Left hindlimb (tissue), 1 donor: ENCODE data around the gene GALR1.
"Not testable (repeated sequence)": the region's sequence is repeated elsewhere in the genome, so short reads cannot be mapped to it uniquely, and the experiment has no call there.

ENCODE experiments used
- DNase-seq: peaks from one replicate; pipeline ENCODE4 v3.0.0-alpha.2; 2018

The GALR1 gene, protein sequence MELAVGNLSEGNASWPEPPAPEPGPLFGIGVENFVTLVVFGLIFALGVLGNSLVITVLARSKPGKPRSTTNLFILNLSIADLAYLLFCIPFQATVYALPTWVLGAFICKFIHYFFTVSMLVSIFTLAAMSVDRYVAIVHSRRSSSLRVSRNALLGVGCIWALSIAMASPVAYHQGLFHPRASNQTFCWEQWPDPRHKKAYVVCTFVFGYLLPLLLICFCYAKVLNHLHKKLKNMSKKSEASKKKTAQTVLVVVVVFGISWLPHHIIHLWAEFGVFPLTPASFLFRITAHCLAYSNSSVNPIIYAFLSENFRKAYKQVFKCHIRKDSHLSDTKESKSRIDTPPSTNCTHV

DNA sequence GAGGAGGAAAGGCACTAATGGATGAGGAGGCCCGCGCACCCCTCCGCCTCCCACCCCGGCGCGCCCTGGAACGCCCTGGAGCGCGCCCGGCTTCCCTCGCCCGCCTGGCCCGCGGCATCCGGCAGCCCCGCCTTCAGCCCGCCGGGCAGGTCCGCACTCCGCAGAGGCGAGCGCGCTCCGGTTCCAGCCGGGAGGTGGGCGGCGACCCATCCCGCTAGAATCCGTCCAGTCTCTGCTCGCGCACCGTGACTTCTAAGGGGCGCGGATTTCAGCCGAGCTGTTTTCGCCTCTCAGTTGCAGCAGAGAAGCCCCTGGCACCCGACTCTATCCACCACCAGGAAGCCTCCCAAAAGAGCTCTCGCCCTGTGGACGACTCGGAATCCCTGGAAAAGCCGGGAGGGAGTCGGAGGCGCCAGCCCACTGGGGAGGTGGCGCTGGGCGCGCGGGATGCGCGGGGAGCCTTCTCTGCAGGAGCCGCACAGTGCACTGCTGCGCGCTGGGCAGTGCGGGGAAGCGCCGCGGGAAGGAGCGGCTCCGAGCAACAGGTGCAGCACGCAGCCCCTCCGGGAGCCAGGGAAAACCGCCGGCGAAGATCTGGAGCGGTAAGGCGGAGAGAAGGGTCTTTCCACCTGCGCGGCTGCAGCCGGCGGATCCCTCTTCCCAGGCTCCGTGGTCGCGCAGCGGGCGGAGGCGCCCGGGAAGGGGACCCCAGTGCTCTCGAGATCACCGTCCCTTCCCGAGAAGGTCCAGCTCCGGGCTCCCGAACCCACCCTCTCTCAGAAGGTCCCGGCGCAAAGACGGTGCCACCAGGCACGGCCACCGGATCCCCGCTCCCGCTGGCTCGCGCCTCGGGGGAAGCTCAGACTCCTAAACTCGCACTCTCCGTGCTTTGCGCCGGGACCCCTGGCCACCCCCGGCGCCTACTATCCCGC, at the start of gene GALR1:
Gene GALR1, plus strand, starts transcription at position 280 of the 932 bp plus-strand sequence. CDS start 701 bp downstream, outside the sequence.
- DNase-seq = no peak

DNA sequence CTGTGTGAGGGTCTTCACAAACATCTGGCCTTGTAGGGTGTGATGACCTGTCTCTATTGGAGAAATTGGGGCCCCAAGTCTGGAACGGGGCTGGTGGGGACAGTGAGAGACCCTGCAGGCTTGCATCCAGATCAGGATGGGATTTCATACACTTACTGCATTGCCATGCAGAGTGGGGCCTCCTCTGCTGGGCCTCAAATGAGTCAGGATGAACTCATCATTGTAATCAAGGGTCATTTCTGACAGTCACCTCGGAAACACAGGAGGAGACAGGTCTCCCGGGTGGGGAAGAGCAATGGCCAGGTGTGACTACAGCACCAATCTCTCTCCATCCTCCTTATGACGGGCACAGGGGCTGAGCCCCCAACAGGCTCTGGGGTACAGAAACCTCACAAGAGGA, 48.1 kb upstream of the GALR1 start:
- no peak for DNase-seq

DNA sequence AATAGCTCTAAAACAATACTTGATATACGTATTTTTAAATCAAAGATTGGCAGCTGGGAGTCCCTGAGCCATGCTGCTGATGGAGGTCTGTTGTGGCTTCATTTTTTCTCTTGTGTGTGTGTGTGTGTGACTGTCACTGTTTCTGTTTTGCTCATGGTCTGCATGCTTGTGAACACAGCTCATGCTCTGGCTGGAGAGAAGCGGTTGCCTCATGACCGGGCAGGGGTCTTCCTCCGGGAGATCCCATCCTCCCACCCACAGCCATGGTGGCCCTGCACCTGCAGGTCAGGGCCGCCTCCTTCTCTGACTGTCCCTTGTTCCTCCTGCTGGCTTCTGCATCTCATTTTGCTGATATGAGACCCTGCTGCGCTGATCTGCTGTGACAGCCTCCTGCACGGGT, 47.3 kb upstream of the GALR1 start:
- no peak for DNase-seq

DNA sequence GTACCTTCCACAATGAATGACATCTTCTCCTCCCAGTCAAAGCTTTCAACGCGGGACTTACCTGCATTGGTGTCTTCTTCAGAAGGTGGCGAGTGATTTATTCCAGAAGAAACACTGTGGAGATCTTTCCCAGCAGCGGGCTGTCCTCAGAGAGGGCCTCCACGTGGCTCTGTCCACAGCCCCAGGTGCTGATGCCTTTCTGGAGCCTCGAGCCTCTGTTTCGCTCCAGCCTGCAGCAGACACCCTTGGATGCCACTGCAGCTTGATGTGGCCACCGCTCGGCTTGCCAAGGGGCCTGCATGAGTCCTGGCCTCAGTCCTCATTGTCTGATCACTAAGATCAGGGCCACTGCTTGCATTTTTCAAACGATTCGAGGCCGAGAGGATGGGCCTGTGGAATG, 46.6 kb upstream of the GALR1 start:
- no peak for DNase-seq

DNA sequence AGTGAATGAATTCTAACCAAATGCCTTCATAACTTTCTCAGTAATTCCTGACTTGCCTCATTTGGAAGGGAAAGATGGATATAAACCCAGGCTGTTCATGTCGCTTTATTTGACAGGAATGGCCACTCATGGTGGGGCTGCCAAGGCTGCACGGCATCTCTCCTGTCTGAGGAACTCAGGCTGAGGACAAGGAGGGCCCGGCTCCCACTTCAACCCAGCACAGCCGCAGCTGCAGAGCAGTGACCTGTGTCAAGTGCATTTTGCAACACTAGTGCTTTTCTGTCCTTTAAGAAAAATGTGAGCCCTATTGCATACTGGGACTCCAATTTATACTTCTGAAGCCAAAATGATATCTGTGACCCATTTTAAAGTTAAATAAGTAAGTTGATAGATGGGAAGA, 45.8 kb upstream of the GALR1 start:
- no peak for DNase-seq

DNA sequence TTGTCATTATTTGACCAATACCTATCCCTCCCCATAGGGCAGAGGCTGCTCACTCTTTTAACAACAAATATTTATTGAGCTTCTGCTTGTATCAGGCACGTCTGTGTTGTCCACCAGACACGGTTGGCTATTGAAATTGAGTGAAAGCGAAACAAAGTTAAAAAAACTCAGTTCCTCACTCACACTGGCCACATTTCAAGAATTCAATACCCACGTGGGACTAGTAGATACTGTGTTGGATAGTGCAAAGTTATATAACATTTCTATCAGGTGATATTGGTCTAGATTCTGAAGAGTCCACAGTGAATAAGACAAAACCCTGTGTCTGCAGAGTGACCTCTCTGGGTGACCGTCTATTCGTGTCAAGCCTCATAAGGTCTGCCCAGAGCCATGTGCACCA, 43.9 kb upstream of the GALR1 start:
- no peak for DNase-seq

DNA sequence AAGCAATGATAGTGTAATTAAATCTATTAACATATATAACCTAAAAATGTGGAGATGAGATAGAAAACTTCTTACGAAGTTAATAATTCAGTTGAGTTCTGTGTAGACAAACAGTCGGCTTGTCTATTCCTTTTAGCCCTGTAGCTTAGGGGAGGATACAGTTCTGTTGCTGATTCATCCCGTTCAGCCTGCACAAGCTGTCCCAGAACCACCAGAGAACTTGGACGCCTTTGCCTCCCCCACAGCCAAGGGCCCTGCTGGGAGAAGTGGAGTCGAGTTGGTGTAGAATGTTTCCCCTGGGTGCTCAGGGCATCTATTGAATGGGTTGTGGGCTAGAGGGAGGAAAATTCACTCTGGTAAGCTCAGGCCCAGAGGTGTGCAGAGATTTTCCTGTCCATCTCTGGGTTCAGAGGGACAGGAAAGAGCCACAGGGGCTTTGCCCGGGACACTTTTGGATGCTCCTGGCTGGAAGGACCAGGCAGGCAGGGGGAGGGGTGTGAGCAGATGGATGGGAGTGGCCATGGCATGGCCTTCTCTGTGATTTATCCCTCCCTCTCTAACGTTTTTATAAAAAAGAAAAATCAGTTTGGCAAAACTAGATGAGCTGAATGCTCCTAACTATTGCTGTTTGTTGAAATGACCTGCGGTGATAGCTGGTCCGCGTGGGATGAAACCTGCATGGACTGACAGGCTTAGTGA, 42.8 kb upstream of the GALR1 start:
- no peak for DNase-seq

DNA sequence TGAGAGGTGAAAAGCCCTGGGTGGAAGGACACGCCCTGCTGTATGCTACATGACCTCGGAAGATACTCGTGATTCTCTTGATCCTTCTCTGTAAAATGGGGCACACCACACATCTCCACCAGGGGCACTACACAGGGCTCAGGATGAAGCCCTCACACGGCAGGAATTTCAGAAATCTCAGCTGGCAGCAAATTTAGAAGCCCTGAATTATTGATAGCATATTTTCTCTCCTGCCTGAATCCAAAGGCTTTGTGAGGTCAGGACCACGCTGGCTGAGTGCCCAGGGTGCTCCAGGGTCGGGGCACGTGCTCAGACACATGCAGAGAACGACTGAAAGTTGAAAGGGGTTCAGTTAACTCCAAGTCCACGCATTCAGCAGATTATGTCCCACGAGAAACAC, 42.1 kb upstream of the GALR1 start:
- DNase-seq = peak; percentile 51

DNA sequence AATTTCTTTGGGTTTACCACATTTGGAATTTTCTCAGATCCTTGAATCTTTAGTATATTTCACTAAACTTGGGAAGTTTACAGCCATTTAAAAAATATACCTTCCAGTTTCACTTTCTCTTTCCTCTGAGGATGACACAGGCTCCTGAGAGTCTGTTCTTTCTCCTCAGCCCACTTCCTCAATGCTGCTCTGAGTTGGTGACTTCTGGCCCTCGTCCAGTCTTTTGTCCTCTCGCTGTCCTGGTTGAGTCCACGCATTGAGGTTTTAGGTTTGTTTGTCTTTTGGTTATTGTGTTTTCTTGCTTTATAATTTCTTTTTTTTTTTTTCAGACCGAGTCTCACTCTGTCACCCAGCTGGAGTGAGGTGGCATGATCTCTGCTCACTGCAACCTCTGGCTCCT, 40.7 kb upstream of the GALR1 start:
- peak; percentile 40 for DNase-seq

DNA sequence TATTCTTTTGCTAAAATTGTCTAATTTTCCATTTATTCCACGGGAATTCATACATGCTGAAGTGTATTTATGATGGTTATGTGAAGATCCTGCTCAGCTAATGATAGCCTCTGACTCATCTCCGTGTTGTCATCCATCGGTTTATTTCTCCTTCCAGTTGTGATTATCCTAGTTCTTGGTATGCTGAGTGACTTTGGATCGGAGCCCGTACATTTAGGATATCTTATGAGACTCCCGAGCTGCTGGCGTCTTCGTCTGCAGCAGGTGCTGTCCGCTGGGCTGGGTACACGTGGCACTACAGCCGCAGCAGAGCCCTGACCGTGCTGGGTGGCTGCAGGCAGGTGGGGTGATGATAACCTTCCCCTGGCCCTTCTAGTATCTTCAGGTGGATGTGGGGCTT, 40.1 kb upstream of the GALR1 start:
- no peak for DNase-seq

DNA sequence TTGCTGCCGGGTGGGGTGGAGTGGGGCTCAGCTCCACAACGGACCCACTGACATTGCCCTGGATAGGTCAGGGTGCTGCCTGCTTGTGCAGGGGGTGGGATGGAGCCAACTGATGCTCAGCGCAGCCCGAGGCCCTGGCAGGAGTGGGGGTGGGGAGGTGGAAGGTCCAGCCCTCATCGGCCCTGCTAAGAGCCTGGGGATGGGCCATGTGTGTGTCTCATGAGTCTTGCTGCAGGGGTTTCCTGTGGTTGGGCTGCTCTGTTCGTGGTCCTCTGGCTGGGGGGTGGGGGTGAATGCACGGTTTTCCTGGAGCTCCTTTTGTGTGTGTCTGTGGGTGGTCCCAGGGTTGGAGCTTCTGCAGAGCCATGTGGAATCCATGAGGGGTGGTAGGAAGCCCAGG, 39.4 kb upstream of the GALR1 start:
- peak; percentile 30 for DNase-seq

DNA sequence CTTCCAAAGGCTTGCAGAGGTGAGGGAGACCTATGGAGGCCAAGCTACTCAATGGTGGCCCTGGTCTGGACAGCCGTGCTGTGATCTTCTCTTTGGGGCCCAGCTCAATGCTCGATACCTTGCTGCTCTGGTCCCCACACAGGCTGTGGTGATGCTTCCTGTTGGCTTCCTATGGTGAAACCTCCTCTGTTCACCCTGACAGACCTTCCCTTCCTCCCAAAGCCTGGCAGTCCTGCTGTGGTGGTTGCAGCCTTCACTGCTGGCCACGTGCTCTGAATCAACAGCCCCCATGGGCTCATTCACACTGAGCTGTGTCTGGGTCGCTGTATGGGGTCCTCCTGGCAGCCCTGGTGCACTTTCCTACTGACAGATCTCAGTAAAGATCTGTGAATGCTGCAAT, 31.0 kb upstream of the GALR1 start:
- no peak for DNase-seq

DNA sequence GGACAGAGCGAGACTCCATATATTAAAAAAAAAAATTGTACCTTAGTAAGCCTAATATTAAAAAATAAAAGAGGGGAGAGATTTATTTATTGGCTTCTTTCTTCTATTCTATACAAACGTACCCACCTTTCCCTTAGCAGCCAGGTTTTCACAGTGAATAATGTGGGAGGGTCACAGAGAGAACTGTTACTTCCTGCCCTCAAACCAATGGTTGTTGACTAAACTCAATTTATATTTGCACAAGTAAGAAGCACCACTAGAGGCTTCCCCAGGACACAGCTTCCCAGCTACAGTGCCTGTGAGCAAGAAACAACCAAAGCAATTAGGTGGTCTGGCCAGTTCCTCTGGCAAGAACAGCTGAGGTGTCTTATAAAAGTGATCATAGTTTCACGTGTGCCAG, 28.9 kb upstream of the GALR1 start:
- no peak for DNase-seq

DNA sequence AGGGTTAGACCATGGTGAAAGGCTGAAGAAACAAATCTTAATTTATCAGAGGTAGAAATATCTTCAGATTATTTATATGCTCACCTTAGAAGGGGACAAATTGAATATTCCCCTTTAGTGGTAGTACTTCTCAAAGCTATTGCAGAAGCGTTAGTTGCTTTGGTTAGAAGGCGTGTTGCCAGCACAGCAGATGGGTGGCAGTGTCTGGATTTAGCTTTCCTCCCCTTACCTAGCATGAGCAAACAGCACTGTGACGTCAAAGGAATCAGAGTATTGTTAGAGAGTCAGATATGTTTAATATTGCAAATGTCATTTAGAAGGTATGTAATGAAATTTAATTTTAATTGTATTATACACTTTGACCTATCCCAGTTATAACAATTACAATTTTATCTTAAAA, 27.2 kb upstream of the GALR1 start:
- no peak for DNase-seq

DNA sequence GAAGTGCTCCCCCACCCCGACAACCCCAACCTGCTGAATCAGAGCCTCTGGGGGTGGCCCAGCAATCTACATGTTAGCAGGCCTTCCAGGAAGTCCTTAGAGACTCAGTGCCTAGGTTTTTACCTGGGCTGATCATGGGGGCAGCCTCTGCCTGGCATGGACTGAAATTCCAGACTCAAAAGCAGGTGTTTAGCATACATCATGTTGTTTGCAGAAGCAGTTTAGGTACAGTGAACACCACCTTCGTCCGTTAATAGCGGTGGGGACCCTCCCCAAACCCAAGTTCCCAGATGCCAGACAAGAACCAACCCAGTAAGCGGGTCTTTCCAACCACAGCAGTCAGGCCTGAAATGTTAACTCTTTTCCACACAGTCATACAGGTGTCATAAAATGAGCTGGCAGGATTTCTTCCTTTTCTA, 26.4 kb upstream of the GALR1 start:
- no peak for DNase-seq

DNA sequence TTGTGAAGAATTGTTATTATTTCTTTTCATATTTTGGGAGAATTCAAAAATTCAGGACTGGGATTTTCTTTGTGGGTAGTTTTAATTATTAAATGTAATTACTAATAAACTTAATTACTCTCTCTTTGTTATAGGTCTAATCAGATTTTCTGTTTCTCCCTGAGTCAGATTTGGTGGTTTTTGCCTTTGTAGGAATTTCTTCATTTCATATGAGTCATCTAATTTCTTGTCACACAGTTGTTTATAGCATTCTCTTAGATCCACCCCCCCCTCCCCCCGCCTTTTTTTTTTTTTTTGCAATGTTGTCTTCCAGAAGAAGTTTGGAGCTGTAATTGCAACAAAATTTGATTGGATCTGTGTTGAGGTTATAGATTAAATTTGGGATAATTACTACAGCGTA, 26.0 kb upstream of the GALR1 start:
- DNase-seq = no peak

DNA sequence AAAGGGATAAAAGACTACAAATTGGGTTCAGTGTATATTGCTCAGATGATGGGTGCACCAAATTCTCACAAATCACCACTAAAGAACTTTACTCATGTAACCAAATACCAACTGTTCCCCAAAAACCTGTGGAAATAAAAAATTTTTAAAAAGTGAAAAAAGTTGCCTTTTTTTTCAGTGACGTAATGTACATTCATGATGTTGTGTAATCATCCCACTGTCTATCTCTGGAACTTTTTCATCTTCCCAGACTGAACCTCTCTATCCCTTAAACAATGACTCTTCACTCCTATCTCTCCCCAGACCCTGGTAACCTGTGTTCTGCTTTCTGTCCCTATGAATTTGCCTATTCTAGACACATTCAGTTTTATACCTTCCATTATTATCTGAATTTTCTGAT, 19.0 kb upstream of the GALR1 start:
- DNase-seq = no peak

DNA sequence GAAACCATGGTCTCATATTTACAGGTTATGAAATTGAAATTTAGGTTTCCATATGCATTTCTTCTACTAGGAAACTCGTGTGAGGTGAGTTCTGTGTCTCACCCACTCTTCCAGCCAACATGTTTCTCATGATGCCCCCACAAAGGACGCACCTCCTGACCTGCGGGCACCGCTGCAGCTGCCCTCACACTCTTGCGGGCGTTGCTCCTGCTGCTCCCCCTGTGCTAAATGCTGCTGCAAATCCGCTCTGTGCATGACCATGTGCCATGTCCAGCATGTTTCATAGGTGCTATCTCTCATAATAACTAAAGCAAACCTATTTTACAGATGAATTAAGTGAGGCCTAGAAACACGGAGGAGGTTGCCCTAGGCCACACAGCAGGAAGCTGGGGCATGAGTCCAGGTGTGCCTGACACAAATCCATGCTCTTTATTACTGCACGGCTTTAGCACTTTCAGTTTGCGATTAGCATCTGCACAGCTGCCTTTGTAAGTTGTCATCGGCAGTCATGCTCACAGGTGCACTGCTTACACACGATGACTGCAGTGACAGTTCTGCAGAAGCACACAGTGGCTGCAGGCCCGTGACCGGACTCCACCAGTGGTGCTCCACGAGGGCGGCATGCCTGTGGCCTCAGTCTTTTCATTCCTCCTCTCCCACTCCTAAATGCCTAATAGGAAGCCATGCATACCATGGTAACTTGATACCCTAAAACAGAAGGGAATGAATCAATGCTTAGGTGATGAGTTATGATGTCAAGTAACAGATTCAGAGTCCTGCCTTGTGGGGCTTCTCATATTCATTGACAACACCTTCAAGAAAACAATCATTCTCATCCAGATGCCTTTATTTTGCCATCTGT, 14.9 kb upstream of the GALR1 start:
- no peak for DNase-seq

DNA sequence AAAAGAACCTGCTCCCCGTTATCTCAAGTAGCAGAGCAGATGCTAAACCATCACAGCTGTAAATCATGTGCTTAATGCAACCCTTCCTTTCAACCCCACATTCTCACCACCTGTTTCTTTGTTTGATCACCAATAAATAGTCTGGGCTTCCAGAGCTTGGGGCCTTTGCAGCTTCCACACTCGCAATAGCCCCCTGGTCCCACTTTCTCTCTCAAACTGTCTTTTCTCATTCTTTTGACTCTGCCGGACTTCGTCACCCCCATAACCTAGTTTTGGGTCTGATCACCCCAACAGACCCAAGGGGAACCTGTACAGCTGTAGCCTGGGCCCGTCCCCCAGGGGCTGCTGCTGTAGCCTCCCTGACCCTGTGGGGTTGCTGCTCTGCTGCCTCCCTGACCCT, 10.4 kb upstream of the GALR1 start:
- DNase-seq = not testable (repeated sequence)

DNA sequence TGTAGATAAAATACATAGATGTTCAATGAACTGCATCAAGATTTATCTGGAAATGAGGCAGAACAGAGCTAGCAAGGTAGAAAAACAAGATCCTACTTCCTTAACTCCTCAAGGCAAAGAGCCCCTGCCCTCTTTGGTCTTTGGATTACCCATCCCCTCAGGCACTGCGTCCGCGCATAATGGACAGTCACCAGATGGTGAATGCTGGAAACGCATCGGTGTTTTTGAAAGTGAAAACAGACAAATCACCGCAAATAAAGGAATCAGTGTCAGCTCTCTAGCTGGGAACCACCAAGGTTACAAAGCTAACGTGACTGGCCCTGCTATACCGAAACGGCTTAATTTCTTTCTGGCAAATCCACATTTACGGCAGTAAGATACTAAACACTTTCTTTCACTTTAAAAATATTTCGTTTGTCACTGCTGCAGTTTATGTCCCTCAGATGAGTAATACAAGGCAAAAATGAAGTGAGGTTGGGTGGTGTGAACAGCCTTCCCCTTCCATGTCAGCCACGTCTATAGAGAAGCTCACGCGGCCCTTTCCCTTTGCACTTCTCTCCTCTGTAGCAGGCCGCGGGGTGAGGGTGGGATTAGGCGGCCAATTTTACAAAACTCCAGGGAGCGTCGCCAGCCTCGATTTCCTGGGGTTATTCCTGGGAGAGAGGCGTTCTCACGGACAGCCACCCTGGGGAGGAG, 627 bp upstream of the GALR1 start:
- no peak for DNase-seq

DNA sequence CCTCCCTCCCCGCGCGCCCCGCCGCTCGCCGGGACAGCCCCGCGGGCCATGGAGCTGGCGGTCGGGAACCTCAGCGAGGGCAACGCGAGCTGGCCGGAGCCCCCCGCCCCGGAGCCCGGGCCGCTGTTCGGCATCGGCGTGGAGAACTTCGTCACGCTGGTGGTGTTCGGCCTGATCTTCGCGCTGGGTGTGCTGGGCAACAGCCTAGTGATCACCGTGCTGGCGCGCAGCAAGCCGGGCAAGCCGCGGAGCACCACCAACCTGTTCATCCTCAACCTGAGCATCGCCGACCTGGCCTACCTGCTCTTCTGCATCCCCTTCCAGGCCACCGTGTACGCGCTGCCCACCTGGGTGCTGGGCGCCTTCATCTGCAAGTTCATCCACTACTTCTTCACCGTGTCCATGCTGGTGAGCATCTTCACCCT, 865 bp downstream of the GALR1 start:
- no peak for DNase-seq
